Measurements from ENCODE around the gene TTC7B. TPM values are rescaled to one million over a fixed set of nuclear protein-coding genes. Genes with fewer than 3 reads are reported as not detected.
"Not testable (repeated sequence)": the region's sequence is repeated elsewhere in the genome, so short reads cannot be mapped to it uniquely, and the experiment has no call there.

The TTC7B gene
- total RNA-seq, 1 experiment from 2014 or later = under 0.01 TPM

DNA sequence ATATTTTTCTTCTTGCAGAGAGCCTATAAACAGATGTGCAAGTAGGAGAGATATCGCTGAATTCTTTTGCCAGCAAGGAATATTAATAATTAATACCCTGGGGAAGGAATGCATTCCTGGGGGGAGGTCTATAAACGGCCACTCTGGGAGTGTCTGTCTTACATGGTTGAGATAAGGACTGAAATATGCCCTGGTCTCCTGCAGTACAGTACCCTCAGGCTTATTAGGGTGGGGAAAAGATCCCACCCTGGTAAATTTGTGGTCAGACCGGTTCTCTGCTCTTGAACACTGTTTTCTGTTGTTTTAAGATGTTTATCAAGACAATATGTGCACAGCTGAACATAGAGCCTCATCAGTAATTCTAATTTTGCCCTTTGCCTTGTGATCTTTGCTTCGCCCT is 7.3 kb upstream of the TTC7B start:
- not testable (repeated sequence) for H3K4me3 ChIP-seq (ENCODE audit: low read length); H3K79me2 ChIP-seq (ENCODE audit: low read length); H2AFZ ChIP-seq (ENCODE audit: low read length); H3K36me3 ChIP-seq (ENCODE audit: insufficient read depth, low read length); H4K20me1 ChIP-seq (ENCODE audit: insufficient read depth, low read depth, low read length); H3K9ac ChIP-seq (ENCODE audit: low read length); H3K27me3 ChIP-seq (ENCODE audit: low read length); H3K9me3 ChIP-seq (ENCODE audit: low read length); H3K4me2 ChIP-seq (ENCODE audit: low read depth, low read length, poor library complexity, severe bottlenecking); DNase-seq; H3K4me1 ChIP-seq (ENCODE audit: low read length); H3K27ac ChIP-seq (ENCODE audit: low read length); H3K9me2 ChIP-seq (replicated peaks; ENCODE audit: insufficient read depth, low read length)

DNA sequence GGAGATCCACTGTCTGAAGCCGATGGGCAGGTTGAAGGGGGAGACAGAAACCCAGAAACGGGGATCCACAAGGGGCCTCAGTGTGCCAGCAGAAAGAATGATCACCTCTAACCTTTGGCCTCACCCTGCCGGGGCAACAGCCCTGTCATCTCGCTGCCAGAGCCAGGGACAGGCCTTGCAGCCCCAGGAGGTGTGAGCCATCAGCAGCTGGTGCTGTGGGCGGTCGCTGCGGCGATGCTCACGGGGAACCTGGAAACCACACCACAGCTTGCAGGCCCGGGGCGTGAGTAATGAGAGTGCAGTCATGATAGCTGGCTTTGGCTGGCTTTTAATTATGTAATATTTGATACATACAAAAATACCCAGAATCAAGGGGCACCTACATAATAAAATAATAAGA is 4.7 kb upstream of the TTC7B start:
- no peak overlapping the region for H3K9ac ChIP-seq (ENCODE audit: low read length)
- no peak overlapping the region for H3K4me2 ChIP-seq (ENCODE audit: low read depth, low read length, poor library complexity, severe bottlenecking)
- no peak for DNase-seq
- no peaks in the 10 kb centered on the region for H3K36me3 ChIP-seq (ENCODE audit: insufficient read depth, low read length)
- H2AFZ ChIP-seq (ENCODE audit: low read length) = no peak overlapping the region
- H3K9me3 ChIP-seq (ENCODE audit: low read length) = peaks cover 3% of the 10 kb centered on the region; the same call in 1 of the 2 replicates
- no peak overlapping the region for H3K27ac ChIP-seq (ENCODE audit: low read length)
- peaks cover 2% of the 10 kb centered on the region; the same call in 1 of the 2 replicates for H3K27me3 ChIP-seq (ENCODE audit: low read length)
- no peak overlapping the region for H3K4me3 ChIP-seq (ENCODE audit: low read length)
- no peaks in the 10 kb centered on the region for H3K79me2 ChIP-seq (ENCODE audit: low read length)
- H4K20me1 ChIP-seq (ENCODE audit: insufficient read depth, low read depth, low read length) = no peaks in the 10 kb centered on the region
- no peaks in the 10 kb centered on the region for H3K9me2 ChIP-seq (replicated peaks; ENCODE audit: insufficient read depth, low read length)
- no peaks in the 10 kb centered on the region for H3K4me1 ChIP-seq (ENCODE audit: low read length)

DNA sequence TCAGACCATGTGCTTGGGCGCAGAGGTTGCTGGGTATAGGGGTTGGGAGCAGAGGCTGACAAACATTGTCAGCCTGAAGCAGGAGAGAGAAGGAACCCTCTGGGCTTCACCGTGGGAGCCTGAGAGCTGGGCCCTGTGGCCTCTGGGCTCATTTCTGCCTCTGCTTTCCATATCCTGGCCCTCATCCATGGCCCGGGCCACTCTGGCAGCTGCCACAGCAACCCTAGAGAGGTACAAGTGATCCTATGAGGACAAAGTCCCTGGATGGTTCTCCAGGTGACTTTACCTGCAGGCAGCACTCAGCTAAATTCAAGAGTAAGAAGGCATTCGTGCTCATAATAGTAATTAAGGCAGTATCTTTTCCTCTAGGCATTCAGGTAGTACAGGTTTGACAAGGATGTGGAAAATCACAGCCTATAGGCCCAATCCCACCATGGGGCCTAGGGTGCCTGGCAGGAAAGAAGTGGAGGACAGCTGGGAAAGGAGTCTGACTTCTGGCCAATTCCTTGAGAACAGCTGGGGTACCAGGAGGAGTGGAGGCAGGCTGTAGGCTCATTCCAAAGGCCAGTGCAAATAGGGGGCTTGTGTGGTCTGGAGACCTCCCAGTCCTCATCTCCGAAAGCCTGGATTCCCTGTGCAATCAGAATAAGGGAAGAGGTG is 3.6 kb upstream of the TTC7B start:
- no peak overlapping the region for H3K4me2 ChIP-seq (ENCODE audit: low read depth, low read length, poor library complexity, severe bottlenecking)
- no peak overlapping the region for H3K4me3 ChIP-seq (ENCODE audit: low read length)
- no peak for DNase-seq
- H3K27me3 ChIP-seq (ENCODE audit: low read length) = no peaks in the 10 kb centered on the region; the same call in 1 of the 2 replicates
- no peaks in the 10 kb centered on the region for H3K36me3 ChIP-seq (ENCODE audit: insufficient read depth, low read length)
- H3K9me3 ChIP-seq (ENCODE audit: low read length) = peaks cover 3% of the 10 kb centered on the region; the same call in 1 of the 2 replicates
- no peaks in the 10 kb centered on the region for H3K79me2 ChIP-seq (ENCODE audit: low read length)
- H3K9me2 ChIP-seq (replicated peaks; ENCODE audit: insufficient read depth, low read length) = no peaks in the 10 kb centered on the region
- no peak overlapping the region for H2AFZ ChIP-seq (ENCODE audit: low read length)
- no peak overlapping the region for H3K9ac ChIP-seq (ENCODE audit: low read length)
- H4K20me1 ChIP-seq (ENCODE audit: insufficient read depth, low read depth, low read length) = no peaks in the 10 kb centered on the region
- H3K27ac ChIP-seq (ENCODE audit: low read length) = no peak overlapping the region
- no peaks in the 10 kb centered on the region for H3K4me1 ChIP-seq (ENCODE audit: low read length)

DNA sequence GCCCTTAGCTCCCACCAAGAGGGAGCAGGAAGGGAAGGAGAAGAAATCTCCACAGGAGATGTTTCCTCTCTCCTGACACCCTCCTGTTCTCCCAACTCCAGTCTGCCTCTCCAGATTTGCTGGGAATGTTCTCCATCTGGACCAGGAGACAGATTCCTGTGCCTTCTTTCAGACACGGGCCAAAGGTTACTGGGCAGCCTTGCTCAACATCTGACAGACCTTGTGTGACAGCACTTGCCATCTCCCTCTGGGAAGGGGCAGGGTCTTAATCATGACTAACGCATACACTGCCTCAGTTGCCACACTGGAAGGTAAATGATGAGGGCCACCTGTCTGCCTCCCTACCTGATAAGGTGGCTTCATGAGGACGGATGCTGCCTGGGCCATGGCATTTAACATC is 2.5 kb upstream of the TTC7B start:
- Histone ChIP-seq H3K9ac (ENCODE audit: low read length) (no peak overlapping the region), H3K4me3 (ENCODE audit: low read length) (no peak overlapping the region), H4K20me1 (ENCODE audit: insufficient read depth, low read depth, low read length) (no peaks in the 10 kb centered on the region), H3K27ac (ENCODE audit: low read length) (no peak overlapping the region), H3K27me3 (ENCODE audit: low read length) (no peaks in the 10 kb centered on the region; the same call in 1 of the 2 replicates), H3K9me2 (replicated peaks; ENCODE audit: insufficient read depth, low read length) (no peaks in the 10 kb centered on the region), H2AFZ (ENCODE audit: low read length) (no peak overlapping the region), H3K79me2 (ENCODE audit: low read length) (no peaks in the 10 kb centered on the region), H3K36me3 (ENCODE audit: insufficient read depth, low read length) (no peaks in the 10 kb centered on the region), H3K4me1 (ENCODE audit: low read length) (no peaks in the 10 kb centered on the region), H3K4me2 (ENCODE audit: low read depth, low read length, poor library complexity, severe bottlenecking) (no peak overlapping the region), H3K9me3 (ENCODE audit: low read length) (no peaks in the 10 kb centered on the region)
- no peak for DNase-seq

DNA sequence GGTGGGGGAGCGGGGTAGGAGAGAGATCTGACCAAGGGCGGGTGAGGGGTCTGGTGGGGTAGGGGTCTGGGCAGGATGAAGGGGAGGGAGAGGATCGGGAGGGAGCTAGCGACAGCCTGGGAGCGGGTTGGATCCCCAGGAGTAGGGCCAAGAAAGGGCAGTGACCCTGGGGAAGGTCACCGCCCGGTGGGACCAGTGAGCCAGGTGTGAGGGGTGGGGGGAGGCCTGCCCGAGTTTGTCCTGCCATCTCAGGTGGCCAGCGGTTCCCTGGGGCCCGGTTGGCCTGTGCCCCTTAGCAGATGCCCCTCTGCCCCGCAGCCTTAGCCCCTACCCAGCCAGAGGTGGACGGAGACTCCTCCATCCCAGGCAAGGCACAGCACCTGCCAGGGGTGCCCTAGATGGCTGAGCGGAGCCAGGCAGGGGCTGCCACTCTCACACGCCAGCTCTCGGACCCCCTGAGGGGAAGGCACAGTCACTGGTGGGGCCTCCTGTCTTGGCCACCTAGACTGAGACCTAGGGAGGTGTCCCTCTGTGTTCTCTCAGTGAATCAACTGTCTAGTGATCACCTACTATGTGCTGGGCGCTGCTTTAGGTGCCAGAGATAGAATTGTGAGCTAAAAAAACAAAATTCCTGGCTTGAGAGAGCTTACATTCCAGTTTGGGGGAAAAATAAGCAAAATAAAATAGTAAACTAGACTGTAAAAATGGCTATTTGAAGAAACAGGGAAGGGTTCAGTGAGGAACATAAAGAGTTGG is 629 bp upstream of the TTC7B start:
- Histone ChIP-seq H3K4me2 (ENCODE audit: low read depth, low read length, poor library complexity, severe bottlenecking) (no peak overlapping the region), H3K9ac (ENCODE audit: low read length) (no peak overlapping the region), H3K4me3 (ENCODE audit: low read length) (no peak overlapping the region), H3K36me3 (ENCODE audit: insufficient read depth, low read length) (no peaks in the 10 kb centered on the region), H3K27me3 (ENCODE audit: low read length) (no peaks in the 10 kb centered on the region; the same call in 1 of the 2 replicates), H3K9me2 (replicated peaks; ENCODE audit: insufficient read depth, low read length) (no peaks in the 10 kb centered on the region), H3K9me3 (ENCODE audit: low read length) (no peaks in the 10 kb centered on the region), H4K20me1 (ENCODE audit: insufficient read depth, low read depth, low read length) (no peaks in the 10 kb centered on the region), H3K4me1 (ENCODE audit: low read length) (peaks cover under 1% of the 10 kb centered on the region), H3K79me2 (ENCODE audit: low read length) (no peaks in the 10 kb centered on the region), H2AFZ (ENCODE audit: low read length) (no peak overlapping the region), H3K27ac (ENCODE audit: low read length) (no peak overlapping the region)
- no peak for DNase-seq

DNA sequence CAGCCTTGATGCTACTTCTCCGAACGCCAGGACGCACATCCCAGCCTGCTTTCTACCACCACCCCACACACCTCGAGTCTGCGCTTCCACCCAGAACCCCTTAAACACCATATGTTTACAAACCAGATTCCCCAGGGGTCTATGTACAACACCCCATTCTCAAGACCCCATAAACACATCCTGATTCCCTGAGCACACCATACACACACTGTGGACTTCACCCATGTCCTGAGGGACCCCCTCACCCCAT is 733 bp downstream of the TTC7B start:
- H3K79me2 ChIP-seq (ENCODE audit: low read length) = no peaks in the 10 kb centered on the region
- H3K27ac ChIP-seq (ENCODE audit: low read length) = no peak overlapping the region
- no peaks in the 10 kb centered on the region for H3K9me3 ChIP-seq (ENCODE audit: low read length)
- H3K27me3 ChIP-seq (ENCODE audit: low read length) = no peaks in the 10 kb centered on the region
- H4K20me1 ChIP-seq (ENCODE audit: insufficient read depth, low read depth, low read length) = no peaks in the 10 kb centered on the region
- no peak overlapping the region for H3K4me2 ChIP-seq (ENCODE audit: low read depth, low read length, poor library complexity, severe bottlenecking)
- H3K9ac ChIP-seq (ENCODE audit: low read length) = no peak overlapping the region
- no peaks in the 10 kb centered on the region for H3K36me3 ChIP-seq (ENCODE audit: insufficient read depth, low read length)
- H3K4me3 ChIP-seq (ENCODE audit: low read length) = no peak overlapping the region
- H2AFZ ChIP-seq (ENCODE audit: low read length) = no peak overlapping the region
- no peaks in the 10 kb centered on the region for H3K9me2 ChIP-seq (replicated peaks; ENCODE audit: insufficient read depth, low read length)
- DNase-seq = no peak
- peaks cover 10% of the 10 kb centered on the region for H3K4me1 ChIP-seq (ENCODE audit: low read length)

DNA sequence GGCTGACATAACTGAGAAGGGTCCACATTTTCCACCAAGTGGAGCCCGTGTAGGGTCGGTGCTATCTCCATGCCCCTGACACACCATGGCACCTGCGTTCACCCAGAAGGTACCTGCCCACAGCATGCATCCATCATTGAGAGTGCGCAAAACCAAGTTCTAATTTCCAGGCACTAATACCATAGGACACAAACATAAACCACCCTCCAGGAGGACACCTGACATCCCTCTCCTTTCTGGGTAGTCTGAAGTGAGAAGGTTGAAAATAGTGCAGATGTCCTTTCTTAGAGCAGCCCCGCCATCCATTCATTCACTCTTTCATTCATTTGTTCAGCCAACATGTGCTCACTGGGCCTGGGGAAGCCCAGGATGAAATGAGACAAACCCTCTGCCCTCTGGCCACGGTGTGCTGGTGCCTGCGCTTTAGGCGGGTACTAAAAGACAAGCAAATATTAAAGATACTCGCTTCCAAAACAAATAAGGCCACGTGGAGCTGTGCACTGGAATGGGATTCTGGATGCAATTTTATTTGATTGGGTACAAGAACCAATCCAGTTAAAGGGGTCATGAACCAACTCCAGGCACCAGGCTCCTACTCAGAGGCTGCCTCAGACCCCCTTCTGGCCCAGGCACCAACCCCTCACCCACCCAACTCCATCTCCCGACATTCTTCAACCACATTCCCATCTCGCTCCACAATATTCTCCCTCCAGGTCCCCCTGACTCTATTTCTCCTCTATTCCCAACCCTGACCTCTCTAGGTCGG is 1.2 kb downstream of the TTC7B start:
- DNase-seq = no peak
- Histone ChIP-seq H3K27me3 (ENCODE audit: low read length) (no peaks in the 10 kb centered on the region), H3K79me2 (ENCODE audit: low read length) (no peaks in the 10 kb centered on the region), H3K4me2 (ENCODE audit: low read depth, low read length, poor library complexity, severe bottlenecking) (no peak overlapping the region), H3K9me3 (ENCODE audit: low read length) (no peaks in the 10 kb centered on the region), H3K9ac (ENCODE audit: low read length) (no peak overlapping the region), H3K9me2 (replicated peaks; ENCODE audit: insufficient read depth, low read length) (no peaks in the 10 kb centered on the region), H3K4me3 (ENCODE audit: low read length) (no peak overlapping the region), H3K27ac (ENCODE audit: low read length) (no peak overlapping the region), H4K20me1 (ENCODE audit: insufficient read depth, low read depth, low read length) (no peaks in the 10 kb centered on the region), H3K4me1 (ENCODE audit: low read length) (peaks cover 10% of the 10 kb centered on the region), H2AFZ (ENCODE audit: low read length) (no peak overlapping the region), H3K36me3 (ENCODE audit: insufficient read depth, low read length) (no peaks in the 10 kb centered on the region)

DNA sequence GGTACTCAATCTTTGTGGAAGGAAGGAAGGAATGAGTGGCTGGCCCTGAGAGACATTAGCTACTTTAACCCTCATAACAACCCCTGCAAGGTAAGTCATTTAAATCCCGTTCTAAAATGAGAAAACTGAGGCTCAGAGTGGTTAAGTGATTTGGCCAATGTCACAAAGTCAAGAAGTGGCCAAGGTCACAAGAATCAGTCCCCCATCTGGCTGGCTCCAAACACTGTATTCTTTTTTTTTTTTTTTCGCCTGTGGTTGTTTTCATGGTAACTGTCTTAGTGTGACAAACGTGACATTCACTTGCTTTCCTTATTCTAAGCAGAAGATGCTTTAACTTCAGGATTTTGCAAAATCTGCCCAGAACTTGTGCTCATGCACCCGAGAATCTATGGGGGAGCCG is 2.8 kb downstream of the TTC7B start:
- no peak overlapping the region for H3K4me2 ChIP-seq (ENCODE audit: low read depth, low read length, poor library complexity, severe bottlenecking)
- H3K79me2 ChIP-seq (ENCODE audit: low read length) = no peaks in the 10 kb centered on the region
- H3K9me2 ChIP-seq (replicated peaks; ENCODE audit: insufficient read depth, low read length) = no peaks in the 10 kb centered on the region
- H3K27me3 ChIP-seq (ENCODE audit: low read length) = no peaks in the 10 kb centered on the region
- H3K9ac ChIP-seq (ENCODE audit: low read length) = no peak overlapping the region
- no peak overlapping the region for H2AFZ ChIP-seq (ENCODE audit: low read length)
- peaks cover 10% of the 10 kb centered on the region for H3K4me1 ChIP-seq (ENCODE audit: low read length)
- H3K36me3 ChIP-seq (ENCODE audit: insufficient read depth, low read length) = no peaks in the 10 kb centered on the region
- no peak overlapping the region for H3K27ac ChIP-seq (ENCODE audit: low read length)
- no peaks in the 10 kb centered on the region for H3K9me3 ChIP-seq (ENCODE audit: low read length)
- no peak overlapping the region for H3K4me3 ChIP-seq (ENCODE audit: low read length)
- no peak for DNase-seq
- no peaks in the 10 kb centered on the region for H4K20me1 ChIP-seq (ENCODE audit: insufficient read depth, low read depth, low read length)
